Activated naive CD4-positive, alpha-beta T cell treated with Interleukin-2 at 50 U/mL for 16 hours (primary cell): ENCODE measurements around the gene MARS1.
"Not testable (repeated sequence)": the region's sequence is repeated elsewhere in the genome, so short reads cannot be mapped to it uniquely, and the experiment has no call there.

Experiments
- DNase-seq: peaks from one replicate; pipeline ENCODE4 v3.0.0-alpha.2; 2020

Gene MARS1

DNA sequence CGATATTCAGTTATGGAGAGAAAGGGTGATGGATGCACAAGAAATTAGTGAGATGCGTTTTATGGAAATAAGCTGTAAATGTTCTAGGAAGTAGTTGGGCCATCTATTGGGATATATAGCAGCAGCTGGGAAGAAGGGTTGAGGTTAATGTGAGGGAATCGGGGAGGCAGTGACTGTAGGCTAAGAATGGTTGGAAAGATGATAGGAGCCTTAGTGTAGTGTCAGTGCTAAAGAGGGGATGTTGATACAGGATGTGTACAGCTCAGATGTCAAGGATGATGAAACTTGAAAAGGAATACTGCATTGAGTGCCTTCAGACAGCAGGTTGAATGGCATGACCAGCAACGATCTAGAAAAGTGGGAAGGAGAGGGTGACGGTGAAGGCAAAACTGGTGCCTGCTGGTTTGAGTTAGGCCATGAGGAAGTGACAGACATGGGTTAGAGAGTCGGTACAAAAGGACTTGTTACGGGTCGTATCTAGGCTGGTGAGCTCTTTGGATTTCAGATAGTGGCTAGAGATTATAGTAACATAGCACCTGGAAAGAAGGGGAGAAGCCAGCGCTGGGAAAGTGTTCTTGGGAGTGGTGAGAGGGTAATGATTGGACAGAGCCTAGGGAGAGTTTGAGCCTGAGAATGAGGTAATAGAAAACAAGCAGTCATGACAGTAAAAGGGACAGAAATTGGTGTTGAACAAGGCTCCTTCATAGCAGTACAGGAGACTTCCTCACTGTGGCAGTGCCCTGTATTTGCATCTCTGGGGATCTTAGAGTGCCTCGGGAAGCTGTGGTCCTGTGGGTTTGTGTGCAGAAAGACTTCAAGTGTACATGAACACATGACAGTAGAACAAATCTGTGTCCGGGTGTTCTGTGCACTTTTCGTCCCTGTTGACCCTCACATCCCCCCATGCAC is 9.6 kb downstream of the MARS1 start:
- DNase-seq, result no peak

DNA sequence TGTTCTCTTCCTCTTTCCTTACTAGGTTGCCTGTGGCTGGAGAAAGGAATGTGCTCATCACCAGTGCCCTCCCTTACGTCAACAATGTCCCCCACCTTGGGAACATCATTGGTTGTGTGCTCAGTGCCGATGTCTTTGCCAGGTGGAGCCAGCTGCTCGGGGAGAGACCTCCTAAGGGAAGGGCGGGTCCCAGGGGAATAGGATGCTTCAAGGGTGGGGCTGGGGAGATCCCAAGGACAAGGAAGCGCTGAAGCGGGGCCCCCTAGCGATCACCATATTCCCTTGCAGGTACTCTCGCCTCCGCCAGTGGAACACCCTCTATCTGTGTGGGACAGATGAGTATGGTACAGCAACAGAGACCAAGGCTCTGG is 10.2 kb downstream of the MARS1 start:
- no peak for DNase-seq

DNA sequence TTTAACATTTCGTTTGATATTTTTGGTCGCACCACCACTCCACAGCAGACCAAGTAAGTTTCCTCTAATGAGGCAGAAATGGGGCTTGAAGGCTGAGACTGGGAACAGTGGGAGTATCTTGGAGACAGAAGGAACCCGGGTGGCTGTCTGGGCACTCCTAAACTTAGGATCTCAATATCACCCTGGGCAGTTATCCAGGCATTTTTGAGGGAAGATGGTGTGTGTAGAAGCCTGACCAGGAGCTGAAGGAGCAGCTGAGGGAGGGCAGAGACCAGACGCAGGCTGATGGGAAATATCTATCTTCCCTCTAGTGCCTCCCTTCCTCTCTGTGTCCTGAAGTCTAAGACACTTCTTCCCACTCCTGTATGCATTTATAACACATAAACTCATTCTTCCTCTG is 10.7 kb downstream of the MARS1 start:
- DNase-seq, result no peak

DNA sequence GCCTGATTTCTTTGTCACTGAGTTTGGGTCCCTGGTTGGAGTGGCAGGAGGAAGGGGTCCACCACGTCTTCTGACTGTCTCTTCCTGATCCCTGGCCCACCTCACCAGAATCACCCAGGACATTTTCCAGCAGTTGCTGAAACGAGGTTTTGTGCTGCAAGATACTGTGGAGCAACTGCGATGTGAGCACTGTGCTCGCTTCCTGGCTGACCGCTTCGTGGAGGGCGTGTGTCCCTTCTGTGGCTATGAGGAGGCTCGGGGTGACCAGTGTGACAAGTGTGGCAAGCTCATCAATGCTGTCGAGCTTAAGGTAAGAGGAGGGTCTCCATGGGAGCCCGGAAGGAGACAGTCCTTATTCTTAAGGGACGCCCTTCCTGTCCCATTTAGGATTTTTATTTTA is 12.3 kb downstream of the MARS1 start:
- DNase-seq, result no peak

DNA sequence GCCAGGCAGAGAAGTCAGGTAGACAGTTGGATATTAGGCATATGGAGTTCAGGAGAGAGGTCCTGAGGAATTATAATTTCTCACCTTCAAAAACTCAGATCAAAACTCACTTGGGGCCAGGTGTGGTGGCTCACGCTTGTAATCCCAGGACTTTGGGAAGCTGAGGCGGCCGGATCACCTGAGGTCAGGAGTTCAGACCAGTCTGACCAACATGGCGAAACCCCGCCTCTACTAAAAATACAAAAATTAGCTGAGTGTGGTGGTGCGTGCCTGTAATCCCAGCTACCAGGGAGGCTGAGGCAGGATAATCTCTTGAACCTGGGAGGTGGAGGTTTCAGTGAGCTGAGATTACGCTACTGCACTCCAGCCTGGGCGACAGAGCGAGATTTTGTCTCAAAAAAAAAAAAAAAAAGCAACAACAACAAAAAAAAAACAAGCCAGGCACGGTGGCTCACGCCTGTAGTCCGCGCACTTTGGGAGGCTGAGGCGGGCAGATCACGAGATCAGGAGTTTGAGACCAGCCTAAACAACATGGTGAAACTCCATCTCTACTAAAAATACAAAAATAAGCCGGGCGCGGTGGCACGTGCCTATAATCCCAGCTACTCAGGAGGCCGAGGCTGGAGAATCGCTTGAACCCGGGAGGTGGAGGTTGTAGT is 14.6 kb downstream of the MARS1 start:
- DNase-seq, result not testable (repeated sequence)

DNA sequence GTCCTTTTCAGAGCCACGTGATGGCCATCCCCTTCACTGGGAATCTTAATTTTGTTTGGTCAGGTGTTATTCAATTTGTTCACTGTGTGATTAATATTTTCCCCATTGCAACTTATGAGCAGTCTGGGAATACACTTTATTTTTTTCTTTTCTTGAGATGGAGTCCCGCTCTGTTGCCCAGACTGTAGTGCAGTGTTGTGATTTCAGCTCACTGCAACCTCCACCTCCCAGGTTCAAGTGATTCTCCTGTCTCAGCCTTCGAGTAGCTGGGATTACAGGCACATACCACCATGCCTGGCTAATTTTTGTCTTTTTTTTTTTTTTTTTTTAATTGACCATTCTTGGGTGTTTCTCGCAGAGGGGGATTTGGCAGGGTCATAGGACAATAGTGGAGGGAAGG is 18.7 kb downstream of the MARS1 start:
- not testable (repeated sequence) for DNase-seq

DNA sequence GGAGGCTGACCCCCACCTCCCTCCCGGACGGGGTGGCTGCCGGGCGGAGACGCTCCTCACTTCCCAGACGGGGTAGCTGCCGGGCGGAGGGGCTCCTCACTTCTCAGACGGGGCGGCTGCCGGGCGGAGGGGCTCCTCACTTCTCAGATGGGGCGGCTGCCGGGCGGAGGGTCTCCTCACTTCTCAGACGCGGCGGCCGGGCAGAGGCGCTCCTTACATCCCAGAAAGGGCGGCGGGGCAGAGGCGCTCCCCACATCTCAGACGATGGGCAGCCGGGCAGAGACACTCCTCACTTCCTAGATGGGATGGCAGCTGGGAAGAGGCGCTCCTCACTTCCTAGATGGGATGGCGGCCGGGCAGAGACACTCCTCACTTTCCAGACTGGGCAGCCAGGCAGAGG is 19.9 kb downstream of the MARS1 start:
- not testable (repeated sequence) for DNase-seq

DNA sequence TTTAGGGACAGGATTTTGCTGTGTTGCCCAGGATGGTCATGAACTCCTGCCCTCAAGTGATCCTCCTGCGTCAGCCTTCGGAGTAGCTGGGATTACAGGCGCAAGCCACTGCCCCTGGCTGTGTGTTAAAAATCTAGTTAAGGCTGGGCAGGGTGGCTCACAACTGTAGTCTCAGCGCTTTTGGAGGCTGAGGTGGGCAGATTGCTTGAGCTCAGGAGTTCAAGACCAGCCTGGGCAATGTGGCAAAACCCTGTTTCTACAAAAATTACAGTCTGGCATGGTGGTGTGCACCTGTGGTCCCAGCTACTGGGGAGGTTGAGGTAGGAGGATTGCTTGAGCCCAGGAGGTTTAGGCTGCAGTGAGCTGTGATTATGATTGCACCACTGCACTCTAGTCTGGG is 23.3 kb downstream of the MARS1 start:
- DNase-seq, result no peak

DNA sequence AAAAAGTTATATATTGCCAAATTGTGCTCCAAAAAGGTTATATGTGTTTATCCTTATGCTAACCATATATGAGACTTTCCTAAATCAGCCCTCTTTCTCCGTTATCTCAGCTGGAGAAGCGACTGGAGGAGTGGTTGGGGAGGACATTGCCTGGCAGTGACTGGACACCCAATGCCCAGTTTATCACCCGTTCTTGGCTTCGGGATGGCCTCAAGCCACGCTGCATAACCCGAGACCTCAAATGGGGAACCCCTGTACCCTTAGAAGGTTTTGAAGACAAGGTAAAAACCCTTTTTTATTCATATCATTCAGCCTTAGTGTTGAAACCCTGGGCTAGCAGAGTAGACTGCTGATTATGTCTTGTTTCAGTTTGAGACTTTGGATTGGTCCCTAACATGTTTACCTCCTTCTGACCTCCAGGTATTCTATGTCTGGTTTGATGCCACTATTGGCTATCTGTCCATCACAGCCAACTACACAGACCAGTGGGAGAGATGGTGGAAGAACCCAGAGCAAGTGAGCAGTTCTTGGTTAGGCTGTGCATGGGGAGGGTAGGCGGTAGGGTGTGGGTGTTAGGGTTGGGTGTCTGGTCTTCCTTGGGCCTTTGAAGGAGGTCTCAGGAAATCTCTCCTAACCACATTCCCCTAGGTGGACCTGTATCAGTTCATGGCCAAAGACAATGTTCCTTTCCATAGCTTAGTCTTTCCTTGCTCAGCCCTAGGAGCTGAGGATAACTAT is 23.9 kb downstream of the MARS1 start:
- DNase-seq, result no peak

DNA sequence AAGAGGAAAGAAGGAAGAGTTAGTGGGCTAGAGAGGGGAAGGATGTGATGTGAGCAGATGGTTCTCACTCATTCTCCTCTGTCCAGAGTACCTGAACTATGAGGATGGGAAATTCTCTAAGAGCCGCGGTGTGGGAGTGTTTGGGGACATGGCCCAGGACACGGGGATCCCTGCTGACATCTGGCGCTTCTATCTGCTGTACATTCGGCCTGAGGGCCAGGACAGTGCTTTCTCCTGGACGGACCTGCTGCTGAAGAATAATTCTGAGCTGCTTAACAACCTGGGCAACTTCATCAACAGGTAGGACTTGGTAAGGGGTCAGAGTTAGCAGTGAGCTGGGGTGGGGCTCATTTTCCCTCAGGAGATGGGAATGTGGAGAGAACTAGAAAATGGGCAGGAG is 24.8 kb downstream of the MARS1 start:
- no peak for DNase-seq

DNA sequence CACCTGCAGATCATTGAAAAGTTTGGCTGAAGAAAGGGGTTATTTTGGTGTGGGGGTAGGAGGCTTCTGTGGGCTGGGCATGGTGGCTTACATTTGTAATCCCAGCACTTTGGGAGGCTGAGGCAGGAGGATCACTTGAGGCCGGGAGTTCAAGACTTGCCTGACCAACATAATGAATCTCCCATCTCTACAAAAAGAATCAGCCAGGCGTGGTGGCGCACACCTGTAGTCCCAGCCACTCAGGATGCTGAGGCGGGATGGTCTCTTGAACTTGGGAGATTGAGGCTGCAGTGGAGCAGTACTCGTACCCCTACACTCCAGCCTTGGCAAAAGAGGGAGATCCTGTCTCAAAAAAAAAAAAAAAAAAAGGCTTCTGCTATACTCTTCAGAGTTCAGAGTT is 25.4 kb downstream of the MARS1 start:
- DNase-seq, result no peak

DNA sequence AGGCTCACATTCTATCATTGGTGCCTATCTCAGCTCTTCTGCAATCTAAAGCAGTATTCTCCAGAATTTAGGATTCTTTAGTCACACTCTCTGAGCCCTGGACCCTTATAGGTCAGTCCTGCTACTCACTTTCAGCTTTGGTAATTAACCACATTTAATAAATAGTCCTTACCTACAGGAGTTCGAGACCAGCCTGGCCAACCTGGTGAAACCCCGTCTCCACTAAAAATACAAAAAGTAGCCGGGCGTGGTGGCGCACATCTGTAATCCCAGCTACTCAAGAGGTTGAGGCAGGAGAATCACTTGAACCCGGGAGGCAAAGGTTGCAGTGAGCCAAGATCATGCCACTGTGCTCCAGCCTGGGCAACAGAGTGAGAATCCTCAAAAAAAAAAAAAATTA is 25.8 kb downstream of the MARS1 start:
- not testable (repeated sequence) for DNase-seq

DNA sequence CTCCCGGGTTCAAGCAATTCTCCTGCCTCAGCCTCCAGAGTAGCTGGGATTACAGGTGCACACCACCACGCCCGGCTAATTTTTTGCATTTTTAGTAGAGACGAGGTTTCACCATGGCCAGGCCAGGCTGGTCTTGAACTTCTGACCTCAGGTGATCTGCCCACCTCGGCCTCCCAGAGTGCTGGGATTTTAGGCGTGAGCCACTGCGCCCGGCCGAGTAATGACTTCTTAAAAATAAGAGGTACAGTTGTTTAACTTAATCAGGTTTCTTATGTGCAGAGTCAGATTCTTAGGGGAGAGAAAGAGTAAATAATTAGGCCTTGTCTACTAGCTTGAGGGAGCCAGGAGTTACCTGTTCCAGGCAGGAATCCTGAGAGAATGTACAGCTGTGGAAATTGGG is 26.4 kb downstream of the MARS1 start:
- not testable (repeated sequence) for DNase-seq

DNA sequence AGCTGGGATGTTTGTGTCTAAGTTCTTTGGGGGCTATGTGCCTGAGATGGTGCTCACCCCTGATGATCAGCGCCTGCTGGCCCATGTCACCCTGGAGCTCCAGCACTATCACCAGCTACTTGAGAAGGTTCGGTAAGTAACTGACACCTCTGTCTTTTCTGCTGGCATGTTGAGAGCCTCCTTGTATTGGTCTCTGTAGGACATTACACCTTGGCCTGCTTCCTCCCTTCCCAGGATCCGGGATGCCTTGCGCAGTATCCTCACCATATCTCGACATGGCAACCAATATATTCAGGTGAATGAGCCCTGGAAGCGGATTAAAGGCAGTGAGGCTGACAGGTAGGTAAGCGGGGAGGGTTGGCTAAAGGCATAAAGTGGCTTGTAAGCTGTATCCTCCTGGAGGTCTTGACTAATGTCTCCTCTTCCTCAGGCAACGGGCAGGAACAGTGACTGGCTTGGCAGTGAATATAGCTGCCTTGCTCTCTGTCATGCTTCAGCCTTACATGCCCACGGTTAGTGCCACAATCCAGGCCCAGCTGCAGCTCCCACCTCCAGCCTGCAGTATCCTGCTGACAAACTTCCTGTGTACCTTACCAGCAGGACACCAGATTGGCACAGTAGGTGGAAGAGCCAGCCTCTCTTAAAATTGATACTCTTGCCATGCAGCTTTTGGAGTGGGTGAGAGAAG is 27.0 kb downstream of the MARS1 start:
- DNase-seq, result no peak

DNA sequence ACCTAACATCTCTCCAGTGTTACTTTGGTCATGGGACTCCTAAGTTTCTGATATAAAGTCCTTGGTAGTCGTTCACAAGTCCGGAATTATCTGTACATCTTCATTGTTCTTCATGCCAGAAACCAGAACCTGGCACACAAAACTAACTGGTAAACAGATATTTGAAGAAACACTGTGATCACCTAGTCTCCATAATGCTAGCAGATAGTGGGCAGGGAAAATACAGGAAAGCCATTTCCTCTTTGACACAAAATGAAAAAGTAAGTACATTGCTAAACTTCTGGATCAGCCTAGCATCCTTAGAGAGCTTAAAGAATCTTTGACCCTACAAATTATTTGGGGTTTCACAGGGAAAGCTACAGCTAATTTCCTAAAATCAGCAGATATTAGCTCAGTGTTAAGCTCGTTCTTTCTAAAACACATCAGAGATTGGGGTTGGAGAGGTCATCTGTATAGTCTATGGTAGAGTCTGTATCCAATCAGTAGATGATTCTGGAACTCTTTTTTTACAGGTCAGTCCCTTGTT is 27.6 kb downstream of the MARS1 start:
- no peak for DNase-seq

DNA sequence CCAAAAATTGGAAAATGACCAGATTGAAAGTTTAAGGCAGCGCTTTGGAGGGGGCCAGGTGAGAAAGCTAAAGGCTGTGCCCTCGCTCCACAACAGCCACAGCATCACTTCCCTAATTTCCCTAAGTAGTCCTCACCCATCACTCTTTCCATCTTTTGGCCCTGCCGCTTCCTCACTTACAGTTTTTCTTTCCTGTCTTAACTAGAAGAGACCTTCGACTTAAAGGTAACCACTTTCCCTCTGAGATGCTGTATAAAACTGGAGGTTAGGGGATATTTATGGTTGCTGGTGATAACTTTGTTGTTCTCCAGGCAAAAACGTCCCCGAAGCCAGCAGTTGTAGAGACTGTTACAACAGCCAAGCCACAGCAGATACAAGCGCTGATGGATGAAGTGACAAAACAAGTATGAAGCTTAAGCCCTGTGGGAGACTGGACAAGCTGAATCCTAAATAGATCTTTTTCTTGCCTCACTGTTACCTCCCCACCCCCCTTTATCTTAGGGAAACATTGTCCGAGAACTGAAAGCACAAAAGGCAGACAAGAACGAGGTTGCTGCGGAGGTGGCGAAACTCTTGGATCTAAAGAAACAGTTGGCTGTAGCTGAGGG is 28.2 kb downstream of the MARS1 start:
- DNase-seq, result no peak

DNA sequence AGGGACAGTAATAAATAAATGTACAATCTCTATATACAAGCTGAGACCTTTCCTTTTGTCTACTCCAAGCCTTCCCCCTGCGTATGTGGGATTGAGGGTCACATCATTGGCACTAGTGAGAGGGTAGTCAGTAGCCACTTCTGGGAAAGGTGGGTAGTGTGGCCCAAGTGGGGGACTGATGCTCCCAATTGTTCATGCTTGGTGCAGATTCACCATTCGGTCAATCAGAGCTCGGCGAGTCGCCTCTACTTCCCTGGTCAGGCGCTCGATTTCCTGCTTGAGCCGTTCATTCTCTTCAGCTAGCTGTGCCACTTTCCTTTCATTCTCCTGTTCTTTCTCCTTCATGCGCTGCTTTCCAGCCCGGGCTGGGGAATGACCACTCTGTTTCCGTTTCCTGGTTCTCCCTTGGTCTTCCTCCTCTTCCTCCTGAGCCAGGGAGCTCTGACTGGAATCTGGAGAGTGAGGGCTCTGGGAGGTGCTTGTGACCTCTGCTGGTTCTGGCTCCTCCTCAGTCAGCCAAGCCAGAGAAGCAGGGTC is 28.8 kb downstream of the MARS1 start:
- DNase-seq, result no peak

DNA sequence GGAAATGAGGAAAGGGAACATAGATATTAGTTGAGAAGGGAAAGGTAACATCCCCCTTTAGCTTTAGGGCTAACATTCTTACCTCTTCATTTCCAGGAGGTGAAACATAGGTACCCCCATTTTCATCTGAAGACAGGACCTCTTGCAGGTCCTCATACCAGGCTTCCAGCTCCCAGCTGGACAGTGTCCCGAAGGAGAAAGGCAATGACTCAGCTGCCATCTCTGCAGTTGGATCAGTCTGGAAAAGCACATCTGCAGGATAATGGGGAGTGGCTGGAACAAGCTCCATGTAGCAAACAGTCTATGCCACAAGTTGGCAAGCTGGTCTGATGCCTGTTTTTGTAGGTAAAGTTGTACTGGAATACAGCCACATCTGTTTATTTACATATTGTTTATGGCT is 29.3 kb downstream of the MARS1 start:
- no peak for DNase-seq

DNA sequence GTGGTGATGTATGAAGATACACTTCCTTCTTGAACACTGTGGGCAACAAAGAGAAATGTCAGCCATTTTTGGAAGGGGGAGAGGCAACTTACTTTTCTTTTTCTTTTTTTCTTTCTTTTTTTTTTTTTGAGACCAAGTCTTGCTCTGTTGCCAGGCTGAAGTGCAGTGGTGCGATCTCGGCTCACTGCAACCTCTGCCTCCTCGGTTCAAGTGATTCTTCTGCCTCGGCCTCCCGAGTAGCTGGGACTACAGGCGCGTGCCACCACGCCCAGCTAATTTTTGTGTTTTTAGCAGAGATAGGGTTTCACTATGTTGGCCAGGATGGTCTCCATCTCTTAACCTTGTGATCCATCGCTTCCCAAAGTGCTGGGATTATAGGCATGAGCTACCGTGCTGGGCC is 29.9 kb downstream of the MARS1 start:
- DNase-seq, result not testable (repeated sequence)

DNA sequence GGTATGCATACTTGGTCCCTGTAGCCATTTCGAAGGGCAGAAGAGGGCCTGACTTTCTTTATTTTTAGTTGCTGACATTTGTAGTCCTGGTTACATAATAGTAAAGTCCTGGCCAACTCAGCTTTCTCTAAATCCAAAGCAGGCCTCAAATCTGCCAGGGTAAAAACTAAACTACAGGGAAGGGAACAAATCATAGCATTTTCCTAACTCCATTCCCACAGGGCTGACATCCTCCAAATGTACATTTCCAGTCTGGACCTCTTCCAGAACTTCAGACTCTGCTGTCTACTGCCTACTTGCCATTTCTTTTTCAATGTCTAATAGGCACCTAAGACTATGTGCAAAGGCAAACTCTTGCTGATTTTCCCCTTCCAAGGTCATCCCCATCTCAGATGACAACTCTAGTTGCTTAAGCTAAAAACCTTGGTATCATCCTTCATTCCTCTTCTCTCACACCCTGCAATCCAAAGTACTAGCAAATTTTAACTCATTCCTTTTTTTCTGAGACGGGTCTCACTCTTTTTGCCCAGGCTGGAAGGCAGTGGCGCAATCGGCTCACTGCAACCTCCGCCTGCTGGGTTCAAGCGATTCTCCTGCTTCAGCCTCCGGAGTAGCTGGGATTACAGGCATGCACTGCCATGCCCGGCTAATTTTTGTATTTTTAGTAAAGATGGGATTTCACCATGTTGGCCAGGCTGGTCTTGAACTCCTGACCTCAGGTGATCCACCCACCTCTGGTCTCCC is 30.5 kb downstream of the MARS1 start:
- DNase-seq, result no peak
